Neural cell (in vitro differentiated cells): ENCODE data around the gene ISL1.

Source experiments
- CTCF ChIP-seq: fragments of 450-650 bp; IDR thresholded peaks from 2 replicates; pipeline ENCODE4 v1.5.1; 2014; ENCODE audit warnings: antibody characterized with exemption, mild to moderate bottlenecking, moderate library complexity; ENCODE audit not compliant: poor library complexity, severe bottlenecking
- EP300 ChIP-seq: fragments of 450-650 bp; conservative IDR thresholded peaks from 2 replicates; pipeline ENCODE4 v1.6.1; 2014; ENCODE audit warnings: antibody characterized with exemption, mild to moderate bottlenecking, moderate library complexity; ENCODE audit not compliant: poor library complexity, severe bottlenecking
- EZH2 ChIP-seq: fragments of 200-600, 300-800 bp; shearing (Covaris generic), sonication (generic); IDR thresholded peaks from 2 replicates; pipeline ENCODE4 v1.6.1; 2014; ENCODE audit warnings: antibody characterized with exemption, low read length, borderline replicate concordance, mild to moderate bottlenecking; ENCODE audit not compliant: insufficient read depth, poor library complexity, severe bottlenecking
- MXI1 ChIP-seq: fragments of 450-650 bp; conservative IDR thresholded peaks from 2 replicates; pipeline ENCODE4 v1.6.1; 2014; ENCODE audit warnings: antibody characterized with exemption, mild to moderate bottlenecking; ENCODE audit not compliant: poor library complexity, severe bottlenecking
- POLR2AphosphoS5 ChIP-seq: IDR thresholded peaks from 2 replicates; pipeline ENCODE4 v1.6.1; 2012
- RAD21 ChIP-seq: fragments of 450-650 bp; conservative IDR thresholded peaks from 2 replicates; pipeline ENCODE4 v1.6.1; 2014; ENCODE audit warnings: antibody characterized with exemption, mild to moderate bottlenecking, moderate library complexity
- SMC3 ChIP-seq: fragments of 450-650 bp; conservative IDR thresholded peaks from 2 replicates; pipeline ENCODE4 v1.6.1; 2014; ENCODE audit warnings: antibody characterized with exemption, mild to moderate bottlenecking, moderate library complexity; ENCODE audit not compliant: poor library complexity
- TAF1 ChIP-seq: IDR thresholded peaks from 2 replicates; pipeline ENCODE4 v1.6.1; 2012; ENCODE audit warnings: low read depth
- TF ChIP-seq, protein P1 (sequence below): IDR thresholded peaks from 2 replicates; pipeline ENCODE4 v1.6.1; 2012; ENCODE audit warnings: borderline replicate concordance

DNA sequence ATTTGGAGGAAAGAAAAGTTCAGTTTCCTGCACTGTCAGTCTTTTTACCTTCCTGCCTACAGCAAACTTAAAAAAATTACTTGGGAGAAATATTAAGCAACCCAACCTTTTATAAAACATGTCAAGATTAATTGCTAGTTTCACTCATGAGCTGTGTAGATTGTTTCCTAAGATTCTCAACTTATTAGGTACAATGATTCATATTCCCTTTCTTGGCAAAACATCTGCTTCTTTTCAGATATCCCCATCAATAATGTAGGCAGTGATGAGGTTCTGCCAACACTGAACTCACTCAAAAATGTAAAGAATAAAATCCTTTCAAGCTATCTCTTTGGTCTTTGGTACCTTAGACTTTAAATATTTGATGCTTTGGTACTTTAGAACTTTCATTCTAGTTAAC, 56.0 kb downstream of the ISL1 start:
- no peak for TF ChIP-seq CTCF
- TF ChIP-seq POLR2AphosphoS5 = no peak
- TF ChIP-seq EZH2 = no peak
- no peak for TF ChIP-seq SMC3
- TF ChIP-seq MXI1 = no peak
- TF ChIP-seq, protein P1, sequence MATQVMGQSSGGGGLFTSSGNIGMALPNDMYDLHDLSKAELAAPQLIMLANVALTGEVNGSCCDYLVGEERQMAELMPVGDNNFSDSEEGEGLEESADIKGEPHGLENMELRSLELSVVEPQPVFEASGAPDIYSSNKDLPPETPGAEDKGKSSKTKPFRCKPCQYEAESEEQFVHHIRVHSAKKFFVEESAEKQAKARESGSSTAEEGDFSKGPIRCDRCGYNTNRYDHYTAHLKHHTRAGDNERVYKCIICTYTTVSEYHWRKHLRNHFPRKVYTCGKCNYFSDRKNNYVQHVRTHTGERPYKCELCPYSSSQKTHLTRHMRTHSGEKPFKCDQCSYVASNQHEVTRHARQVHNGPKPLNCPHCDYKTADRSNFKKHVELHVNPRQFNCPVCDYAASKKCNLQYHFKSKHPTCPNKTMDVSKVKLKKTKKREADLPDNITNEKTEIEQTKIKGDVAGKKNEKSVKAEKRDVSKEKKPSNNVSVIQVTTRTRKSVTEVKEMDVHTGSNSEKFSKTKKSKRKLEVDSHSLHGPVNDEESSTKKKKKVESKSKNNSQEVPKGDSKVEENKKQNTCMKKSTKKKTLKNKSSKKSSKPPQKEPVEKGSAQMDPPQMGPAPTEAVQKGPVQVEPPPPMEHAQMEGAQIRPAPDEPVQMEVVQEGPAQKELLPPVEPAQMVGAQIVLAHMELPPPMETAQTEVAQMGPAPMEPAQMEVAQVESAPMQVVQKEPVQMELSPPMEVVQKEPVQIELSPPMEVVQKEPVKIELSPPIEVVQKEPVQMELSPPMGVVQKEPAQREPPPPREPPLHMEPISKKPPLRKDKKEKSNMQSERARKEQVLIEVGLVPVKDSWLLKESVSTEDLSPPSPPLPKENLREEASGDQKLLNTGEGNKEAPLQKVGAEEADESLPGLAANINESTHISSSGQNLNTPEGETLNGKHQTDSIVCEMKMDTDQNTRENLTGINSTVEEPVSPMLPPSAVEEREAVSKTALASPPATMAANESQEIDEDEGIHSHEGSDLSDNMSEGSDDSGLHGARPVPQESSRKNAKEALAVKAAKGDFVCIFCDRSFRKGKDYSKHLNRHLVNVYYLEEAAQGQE = no peak
- TF ChIP-seq EP300 = no peak
- TF ChIP-seq TAF1 = no peak
- no peak for TF ChIP-seq RAD21
